Muscle of back (tissue), 13 donors: ENCODE measurements around the gene FGFR1OP2. TPM values are rescaled to one million over a fixed set of nuclear protein-coding genes. Genes with fewer than 3 reads are reported as not detected.
"Not testable (repeated sequence)": the region's sequence is repeated elsewhere in the genome, so short reads cannot be mapped to it uniquely, and the experiment has no call there.

Experiments
- DNase-seq, 3 donors: peaks; one replicate each; pipeline versions ENCODE4 v3.0.0 to v3.0.0-alpha.2; 2013
- long read RNA-seq, 9 donors: transcript quantifications; one replicate each; lab custom pipeline, GENCODE V29; 2026
- polyA plus RNA-seq, 10 donors: library from polyadenylated mRNA; unstranded; fragments of 120-200 nt; gene quantifications; one replicate each; pipeline ENCODE4 v1.2.1, GENCODE V29; 2013; ENCODE audit not compliant: insufficient read length in 10 of 10

FGFR1OP2 gene
- 10 to 100 TPM; 33.8 to 61.5 (median 42.4) TPM for polyA plus RNA-seq
- long read RNA-seq, donor 1, partial matches to known transcripts = 0 of 12 reads
- long read RNA-seq, donor 1, other reads (novel, unspliced or antisense) = 0 of 12 reads
- long read RNA-seq, donor 2, transcript FGFR1OP2-206 (5 exons, 956 nt) = major isoform, 8 of 20 reads
- long read RNA-seq, donor 2, partial matches to known transcripts = 0 of 20 reads
- long read RNA-seq, donor 2, other reads (novel, unspliced or antisense) = 0 of 20 reads
- long read RNA-seq, donor 3 = 0 reads
- long read RNA-seq, donor 4, transcript FGFR1OP2-201 (7 exons, 2,924 nt) = major isoform, 7 of 25 reads
- long read RNA-seq, donor 4, transcript FGFR1OP2-206 (5 exons, 956 nt) = minor isoform, 5 of 25 reads
- long read RNA-seq, donor 4, partial matches to known transcripts = 10 of 25 reads
- long read RNA-seq, donor 4, other reads (novel, unspliced or antisense) = 0 of 25 reads
- long read RNA-seq, donor 5, transcript FGFR1OP2-206 (5 exons, 956 nt) = major isoform, 9 of 33 reads
- long read RNA-seq, donor 5, partial matches to known transcripts = 17 of 33 reads
- long read RNA-seq, donor 5, other reads (novel, unspliced or antisense) = 0 of 33 reads
- long read RNA-seq, donor 6, transcript FGFR1OP2-201 (7 exons, 2,924 nt) = major isoform, 6 of 14 reads
- long read RNA-seq, donor 6, transcript FGFR1OP2-206 (5 exons, 956 nt) = major isoform, 6 of 14 reads
- long read RNA-seq, donor 6, partial matches to known transcripts = 0 of 14 reads
- long read RNA-seq, donor 6, other reads (novel, unspliced or antisense) = 0 of 14 reads
- long read RNA-seq, donor 7, transcript FGFR1OP2-206 (5 exons, 956 nt) = major isoform, 7 of 13 reads
- long read RNA-seq, donor 7, partial matches to known transcripts = 0 of 13 reads
- long read RNA-seq, donor 7, other reads (novel, unspliced or antisense) = 0 of 13 reads
- long read RNA-seq, donor 8, transcript FGFR1OP2-201 (7 exons, 2,924 nt) = major isoform, 6 of 9 reads
- long read RNA-seq, donor 8, partial matches to known transcripts = 0 of 9 reads
- long read RNA-seq, donor 8, other reads (novel, unspliced or antisense) = 0 of 9 reads
- long read RNA-seq, donor 9, partial matches to known transcripts = 0 of 2 reads
- long read RNA-seq, donor 9, other reads (novel, unspliced or antisense) = 0 of 2 reads

- peak; percentile 100 for DNase-seq
These were observed at the start of gene FGFR1OP2, which contains the start of gene INTS13 for GRCh38 chr12:26937863-26938700. Gene FGFR1OP2 (plus strand): TSS chr12:26938470. CDS start chr12:26954159, 15,689 bp downstream. Gene INTS13 (minus strand): TSS chr12:26937981. CDS start chr12:26936803, 1,178 bp downstream.

GRCh38 chr12:26890784-26891183 is 47.5 kb upstream of the FGFR1OP2 start:
- no peak for DNase-seq

DNA sequence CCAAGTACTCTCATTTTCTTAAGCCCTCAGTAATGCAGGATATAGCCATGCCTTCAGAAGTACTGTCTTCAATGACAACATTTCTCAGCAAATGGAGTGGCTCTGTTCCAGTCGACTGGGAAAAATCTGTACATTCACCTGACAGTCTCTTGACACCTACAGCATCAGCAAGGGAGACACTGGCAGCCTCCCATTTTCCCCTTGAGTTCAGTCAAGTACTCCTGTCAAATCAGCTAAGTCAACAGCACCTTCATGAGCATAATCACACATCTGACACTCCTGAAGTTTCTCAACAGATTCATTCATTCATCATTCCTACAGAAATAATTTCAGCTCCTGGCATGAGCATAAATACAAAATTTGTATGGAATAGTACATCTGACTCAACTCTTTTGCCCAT is 46.6 kb upstream of the FGFR1OP2 start:
- DNase-seq = no peak

- no peak for DNase-seq
These were observed 42.6 kb upstream of the FGFR1OP2 start for GRCh38 chr12:26895672-26896071.

GRCh38 chr12:26896913-26897312 is 41.4 kb upstream of the FGFR1OP2 start:
- DNase-seq = no peak

DNA sequence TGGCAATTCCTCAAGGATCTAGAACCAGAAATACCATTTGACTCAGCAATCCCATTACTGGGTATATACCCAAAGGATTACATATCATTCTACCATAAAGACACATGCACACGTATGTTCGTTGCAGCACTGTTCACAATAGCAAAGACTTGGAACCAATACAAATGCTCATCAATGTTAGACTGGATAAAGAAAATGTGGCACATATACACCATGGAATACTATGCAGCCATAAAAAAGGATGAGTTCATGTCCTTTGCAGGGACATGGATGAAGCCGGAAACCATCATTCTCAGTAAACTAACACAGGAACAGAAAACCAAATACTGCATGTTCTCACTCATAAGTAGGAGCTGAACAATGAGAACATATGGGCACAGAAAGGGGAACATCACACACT is 34.9 kb upstream of the FGFR1OP2 start:
- not testable (repeated sequence) for DNase-seq

DNA sequence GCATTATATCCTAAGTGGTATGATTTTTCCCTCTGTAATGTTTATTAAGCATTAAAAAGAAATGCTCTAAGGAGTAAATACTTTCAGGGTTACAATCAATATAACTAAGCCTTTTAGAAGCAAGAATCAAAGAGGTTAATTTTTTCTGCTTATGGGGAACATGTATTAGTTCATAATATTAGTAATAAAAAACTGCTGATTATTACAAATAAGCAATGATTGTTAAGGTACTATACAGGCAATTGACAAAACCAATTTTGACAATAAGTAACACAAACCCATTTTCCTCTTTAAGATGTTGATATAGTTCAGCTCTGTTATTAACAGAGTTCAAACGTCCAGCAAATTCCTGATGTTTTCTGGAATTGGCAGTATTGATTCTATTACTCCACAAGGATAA is 32.2 kb upstream of the FGFR1OP2 start:
- DNase-seq = no peak

DNA sequence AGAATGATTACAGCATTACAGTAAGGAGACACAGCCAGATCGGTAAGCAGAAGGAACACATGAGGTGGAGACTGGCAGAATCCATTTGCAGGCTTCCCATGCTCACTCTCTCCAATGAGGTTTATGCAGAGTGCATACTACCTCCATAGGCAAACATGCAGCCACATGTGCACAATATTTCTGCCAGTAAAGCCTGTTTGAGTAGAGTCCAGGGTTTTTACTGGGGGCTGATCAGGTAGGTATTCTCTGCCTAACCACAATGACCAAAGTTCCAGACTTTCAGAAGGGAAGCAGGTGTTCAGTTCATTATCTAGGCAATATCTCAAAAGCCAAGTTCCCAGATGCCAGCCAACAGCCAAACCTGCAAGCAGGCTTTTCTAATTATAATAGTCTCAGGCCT is 31.6 kb upstream of the FGFR1OP2 start:
- no peak for DNase-seq

- DNase-seq = no peak
These were observed 19.7 kb upstream of the FGFR1OP2 start for GRCh38 chr12:26918321-26919215.

- no peak for DNase-seq
These were observed 19.1 kb upstream of the FGFR1OP2 start for GRCh38 chr12:26919216-26919555.

GRCh38 chr12:26921886-26922285 is 16.4 kb upstream of the FGFR1OP2 start:
- DNase-seq = no peak

DNA sequence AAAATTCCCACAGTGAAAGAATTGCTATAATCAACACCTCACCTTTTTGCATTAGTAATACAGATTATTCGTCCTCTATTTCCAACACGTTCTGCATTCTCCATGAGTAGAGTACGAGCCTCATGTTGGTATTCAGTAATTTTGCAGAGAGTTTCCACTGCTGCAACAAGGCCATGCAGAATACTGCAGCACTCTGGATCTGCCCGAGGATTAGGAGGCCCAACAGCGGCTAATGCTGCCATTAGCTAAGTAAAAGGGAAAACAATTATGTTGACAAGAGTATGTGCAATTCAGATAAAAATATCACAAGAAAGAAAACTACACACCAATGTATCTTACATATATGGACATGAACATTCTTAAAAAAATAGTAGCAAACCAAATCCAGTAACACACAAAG is 9.6 kb upstream of the FGFR1OP2 start:
- DNase-seq = no peak

- DNase-seq = no peak
These were observed 8.7 kb upstream of the FGFR1OP2 start for GRCh38 chr12:26929590-26929989.

DNA sequence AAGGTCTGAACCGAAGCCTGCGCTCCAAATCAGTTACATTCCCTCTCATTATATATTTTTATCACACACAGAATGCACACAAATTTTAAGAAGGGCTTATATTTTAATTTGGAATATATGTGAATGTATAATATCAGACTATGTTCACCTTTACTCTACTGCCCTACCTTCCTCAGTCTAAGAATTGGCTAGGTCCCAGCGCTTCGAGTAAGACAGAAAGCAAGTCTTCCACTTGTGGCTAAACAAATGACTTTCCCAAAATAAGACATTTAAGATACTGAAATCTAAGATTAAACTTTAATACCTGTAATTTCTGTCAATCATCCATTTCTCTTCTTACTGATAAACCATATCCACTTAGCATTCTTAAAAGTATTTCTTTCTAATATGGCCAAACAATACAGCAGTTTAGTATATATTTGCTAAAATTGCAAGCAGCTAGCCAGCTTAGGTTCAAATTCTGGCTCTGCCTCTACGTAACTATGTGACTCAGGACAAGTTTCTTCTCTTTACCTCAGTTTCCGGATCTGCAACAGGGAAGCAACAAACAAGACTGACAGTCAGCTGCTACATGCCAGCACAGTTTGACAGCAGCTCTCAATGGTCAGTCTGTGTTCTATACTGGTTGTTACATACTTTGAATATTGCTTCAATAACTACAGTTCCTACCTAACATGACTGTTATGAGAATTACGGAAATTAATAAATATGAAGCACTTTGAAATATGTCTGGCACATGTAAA is 2.5 kb upstream of the FGFR1OP2 start:
- DNase-seq = no peak

- DNase-seq = peak in 1 of 3 donors; percentile 10
These were observed 1.5 kb upstream of the FGFR1OP2 start for GRCh38 chr12:26936559-26937442.

- no peak for DNase-seq
These were observed 817 bp upstream of the FGFR1OP2 start for GRCh38 chr12:26937443-26937862.

DNA sequence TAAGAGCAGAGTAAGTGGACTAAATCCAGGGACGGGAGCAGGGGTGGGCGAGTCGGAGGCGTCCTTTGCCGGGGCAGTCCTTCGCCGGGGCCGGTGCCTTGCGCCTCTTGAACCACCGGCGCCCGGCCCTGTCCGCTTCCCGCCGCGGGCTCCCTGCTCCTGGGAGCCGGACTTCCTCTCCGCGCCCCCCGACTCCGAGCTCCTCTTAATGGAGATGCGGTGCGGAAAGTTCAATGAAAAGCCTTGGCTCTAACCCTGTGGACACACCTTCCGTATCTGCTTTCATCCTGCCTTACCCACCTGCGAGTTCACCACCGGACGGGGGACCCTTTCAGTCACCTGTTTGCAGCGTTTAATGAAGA is 412 bp downstream of the FGFR1OP2 start:
- DNase-seq = no peak

- DNase-seq = peak in 1 of 3 donors; percentile 26
These were observed 1.0 kb downstream of the FGFR1OP2 start for GRCh38 chr12:26939192-26939832.
